ENCODE data around the gene C19orf38. TPM values are rescaled to one million over a fixed set of nuclear protein-coding genes. Genes with fewer than 3 reads are reported as not detected.

C19orf38 gene, protein sequence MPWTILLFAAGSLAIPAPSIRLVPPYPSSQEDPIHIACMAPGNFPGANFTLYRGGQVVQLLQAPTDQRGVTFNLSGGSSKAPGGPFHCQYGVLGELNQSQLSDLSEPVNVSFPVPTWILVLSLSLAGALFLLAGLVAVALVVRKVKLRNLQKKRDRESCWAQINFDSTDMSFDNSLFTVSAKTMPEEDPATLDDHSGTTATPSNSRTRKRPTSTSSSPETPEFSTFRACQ
- total RNA-seq (under 1 TPM in 5 of 6 donors, not detected in 1; 0.47 to 1.00 (median 0.75) TPM), polyA plus RNA-seq (under 1 TPM; 0.31 to 0.99 TPM)

DNA sequence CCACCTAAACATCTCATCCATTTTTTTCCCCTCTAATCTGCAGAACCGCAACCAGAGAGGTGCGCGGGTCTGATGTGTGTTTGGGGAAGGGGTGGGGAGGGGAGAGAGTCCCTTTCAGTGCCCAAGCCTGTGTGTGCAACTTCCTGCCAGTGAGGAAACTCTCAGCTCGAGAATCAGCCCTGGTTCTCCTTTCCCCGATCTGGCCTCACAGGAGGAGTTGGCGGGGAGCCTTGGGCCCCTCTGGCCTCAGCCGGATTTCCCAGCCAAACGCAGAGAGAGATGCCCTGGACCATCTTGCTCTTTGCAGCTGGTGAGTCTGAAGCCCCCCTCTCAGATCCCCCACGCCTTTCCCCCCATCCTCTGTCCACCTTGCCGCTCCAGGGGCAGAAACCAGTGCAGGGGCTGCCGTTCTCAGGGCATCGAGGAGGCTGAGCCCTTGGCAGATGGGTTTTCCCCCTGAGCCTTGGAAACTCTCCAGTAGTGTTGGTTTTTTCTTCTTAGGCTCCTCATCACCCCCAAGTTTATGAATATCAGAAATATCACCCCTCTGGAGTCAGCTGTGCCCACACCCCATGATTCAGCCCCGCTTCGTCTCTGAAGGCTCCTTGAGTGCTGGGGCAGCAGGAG is at the start of gene C19orf38:
Gene C19orf38 (plus strand): TSS at position 186 of the 627 bp plus-strand sequence. CDS start 94 bp downstream, at position 280.
- H3K4me3 ChIP-seq: no peak within 1 kb of the TSS
- no peak for FAIRE-seq
- TF ChIP-seq, protein P1, sequence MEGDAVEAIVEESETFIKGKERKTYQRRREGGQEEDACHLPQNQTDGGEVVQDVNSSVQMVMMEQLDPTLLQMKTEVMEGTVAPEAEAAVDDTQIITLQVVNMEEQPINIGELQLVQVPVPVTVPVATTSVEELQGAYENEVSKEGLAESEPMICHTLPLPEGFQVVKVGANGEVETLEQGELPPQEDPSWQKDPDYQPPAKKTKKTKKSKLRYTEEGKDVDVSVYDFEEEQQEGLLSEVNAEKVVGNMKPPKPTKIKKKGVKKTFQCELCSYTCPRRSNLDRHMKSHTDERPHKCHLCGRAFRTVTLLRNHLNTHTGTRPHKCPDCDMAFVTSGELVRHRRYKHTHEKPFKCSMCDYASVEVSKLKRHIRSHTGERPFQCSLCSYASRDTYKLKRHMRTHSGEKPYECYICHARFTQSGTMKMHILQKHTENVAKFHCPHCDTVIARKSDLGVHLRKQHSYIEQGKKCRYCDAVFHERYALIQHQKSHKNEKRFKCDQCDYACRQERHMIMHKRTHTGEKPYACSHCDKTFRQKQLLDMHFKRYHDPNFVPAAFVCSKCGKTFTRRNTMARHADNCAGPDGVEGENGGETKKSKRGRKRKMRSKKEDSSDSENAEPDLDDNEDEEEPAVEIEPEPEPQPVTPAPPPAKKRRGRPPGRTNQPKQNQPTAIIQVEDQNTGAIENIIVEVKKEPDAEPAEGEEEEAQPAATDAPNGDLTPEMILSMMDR (IDR thresholded peaks at IDR 0.05): no peak
- no peaks in the 10 kb centered on the region for H3K4me1 ChIP-seq
- no peaks in the 10 kb centered on the region for H3K9me3 ChIP-seq
- H3K27me3 ChIP-seq: no peaks in the 10 kb centered on the region
- no peak for DNase-seq
- intact Hi-C loops (cut with DNase I): no loop called here
- 66 to 70% methylated on average over 14 of the region's 14 CpGs for WGBS, 2 donors
- no peaks in the 10 kb centered on the region for H3K36me3 ChIP-seq
- ATAC-seq: peak in 2 of 4 donors; percentile 42 to 49
- no peak within 1 kb of the TSS for H3K27ac ChIP-seq

DNA sequence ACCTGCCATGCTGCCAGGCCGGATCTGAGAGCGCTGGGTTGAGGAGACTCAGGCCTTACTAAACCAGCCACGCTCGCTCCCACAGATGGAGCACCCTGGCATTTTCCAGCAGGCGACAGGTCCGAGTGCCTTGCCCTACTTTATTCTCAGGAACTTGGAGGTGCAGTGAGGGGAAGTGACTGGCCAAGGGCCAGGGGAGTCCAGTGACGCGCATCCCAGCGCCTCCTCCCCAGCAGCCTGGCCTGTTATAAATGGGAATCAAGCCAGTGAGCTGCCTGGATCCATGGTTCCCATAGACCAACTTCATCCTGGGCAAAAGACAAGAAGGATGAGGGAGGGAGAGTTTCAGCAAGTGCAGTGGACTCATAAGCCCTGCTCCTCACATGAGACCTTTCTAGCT is 47.7 kb upstream of the C19orf38 start:
- no peak for FAIRE-seq
- no peaks in the 10 kb centered on the region for H3K4me1 ChIP-seq
- H3K36me3 ChIP-seq: peaks cover 9 to 68% (median 18%) of the 10 kb centered on the region in 3 donors

DNA sequence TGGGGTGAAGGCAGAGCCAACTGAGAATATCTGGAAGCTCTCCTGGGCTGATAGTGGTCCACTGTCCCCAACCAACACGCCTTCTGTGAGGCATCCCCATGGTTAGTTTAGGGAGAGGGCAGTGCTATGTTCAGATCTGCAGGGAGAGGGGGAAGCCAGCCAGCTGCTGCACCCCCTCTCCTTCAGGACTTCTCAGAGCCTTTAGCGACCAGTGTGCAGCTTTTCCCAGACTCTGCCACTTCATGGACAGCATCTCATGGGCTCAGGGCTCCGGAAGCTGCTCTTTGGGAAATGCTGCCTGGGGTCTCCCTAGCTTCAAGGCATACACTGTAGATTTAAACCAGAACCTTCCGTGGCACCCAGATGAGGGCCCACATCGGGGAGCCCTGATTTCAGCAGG is 45.7 kb upstream of the C19orf38 start:
- H3K36me3 ChIP-seq: peaks cover 5 to 61% (median 5%) of the 10 kb centered on the region in 3 donors

More for the DNA sequence above, 47.7 kb upstream of the C19orf38 start:
- DNase-seq (no peak), ATAC-seq (no peak)
- Histone ChIP-seq H3K4me3 (no peak overlapping the region), H3K9me3 (no peaks in the 10 kb centered on the region), H3K27me3 (no peaks in the 10 kb centered on the region), H3K27ac (no peak overlapping the region)
- intact Hi-C loops (cut with DNase I): no loop called here
- TF ChIP-seq, protein P1 (IDR thresholded peaks at IDR 0.05): no peak
- 81 to 84% methylated on average over 9 of the region's 9 CpGs for WGBS, 2 donors

DNA sequence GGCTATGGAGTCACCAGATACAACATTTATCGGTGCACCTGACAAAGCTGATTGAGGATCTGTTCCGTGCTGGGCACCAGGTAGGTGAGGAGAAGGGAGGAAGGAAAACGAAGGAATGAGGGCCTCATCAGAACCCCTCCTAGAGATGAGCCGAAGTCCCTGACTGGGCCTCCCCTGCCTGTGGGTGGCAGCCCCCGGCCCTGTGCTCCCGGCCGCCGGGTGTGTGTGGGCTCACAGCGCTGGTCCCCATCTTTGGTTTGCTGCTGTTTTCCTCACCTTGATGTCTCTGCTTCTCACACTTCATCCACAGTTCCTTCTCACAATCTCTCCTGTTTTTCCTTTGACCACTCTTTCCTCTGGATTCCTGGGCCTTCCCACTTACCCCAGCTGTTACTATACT is 45.0 kb upstream of the C19orf38 start:
- TF ChIP-seq, protein P1 (IDR thresholded peaks at IDR 0.05): no peak
- Histone ChIP-seq H3K4me1 (no peaks in the 10 kb centered on the region), H3K27ac (no peak overlapping the region), H3K9me3 (no peaks in the 10 kb centered on the region), H3K27me3 (no peaks in the 10 kb centered on the region), H3K4me3 (no peak overlapping the region), H3K36me3 (peaks cover 5 to 54% (median 5%) of the 10 kb centered on the region in 3 donors)
- DNase-seq (no peak), FAIRE-seq (no peak), ATAC-seq (no peak)
- intact Hi-C loops (cut with DNase I): no loop called here
- 97% methylated on average over 9 of the region's 9 CpGs for WGBS, 2 donors

More for the DNA sequence above, 45.7 kb upstream of the C19orf38 start:
- ATAC-seq (no peak), FAIRE-seq (no peak), DNase-seq (no peak)
- H3K9me3 ChIP-seq: no peaks in the 10 kb centered on the region
- intact Hi-C loops (cut with DNase I): no loop called here
- no peak overlapping the region for H3K4me3 ChIP-seq
- H3K27me3 ChIP-seq: no peaks in the 10 kb centered on the region
- no peak overlapping the region for H3K27ac ChIP-seq
- TF ChIP-seq, protein P1 (IDR thresholded peaks at IDR 0.05): no peak
- H3K4me1 ChIP-seq: no peaks in the 10 kb centered on the region
- WGBS, 2 donors: 96 to 98% methylated on average over 5 of the region's 5 CpGs
